H1 (cell line): ENCODE results near the gene TUBGCP2. TPM values are rescaled to one million over a fixed set of nuclear protein-coding genes. Genes with fewer than 3 reads are reported as not detected.

Experiments
- CTCF ChIA-PET: fragments of 300-600 bp; sonication (Branson Sonifier 250); formaldehyde crosslinking; loops from one replicate; lab custom pipeline; 2021; ENCODE audit not compliant: partially characterized antibody; lab: Charles Lee
- POLR2A ChIA-PET: fragments of 300-600 bp; sonication (Branson Sonifier 250); formaldehyde crosslinking; loops from one replicate; lab custom pipeline; 2021; ENCODE audit warnings: inconsistent platforms; ENCODE audit not compliant: partially characterized antibody; lab: Charles Lee
- DNase-seq, 2 experiments: peaks; one replicate each; pipeline versions ENCODE4 v3.0.0 to v3.0.0-alpha.2; 2010 to 2022; ENCODE audit warnings: low spot score in 2 of 2, low read depth in 1 of 2, mixed read lengths in 1 of 2
- FAIRE-seq: peaks from 2 replicates; lab custom pipeline; 2011; peaks lifted over from hg19 to GRCh38; lab: Jason Lieb, UNC
- H2AFZ ChIP-seq: 2 replicates; pipeline ENCODE4 v1.8.1; 2012; ENCODE audit warnings: low read length, inconsistent platforms
- H2AK5ac ChIP-seq: 2 replicates; pipeline ENCODE4 v1.6.1; 2013; ENCODE audit warnings: low read depth, low read length
- H2BK120ac ChIP-seq: replicated peaks from 2 replicates; pipeline ENCODE3; 2013; ENCODE audit warnings: low read depth, low read length, inconsistent platforms
- H2BK12ac ChIP-seq: 2 replicates; pipeline ENCODE4 v1.6.1; 2013; ENCODE audit warnings: low read depth, low read length
- H2BK15ac ChIP-seq: 2 replicates; pipeline ENCODE4 v1.6.1; 2013; ENCODE audit warnings: low read length
- H2BK20ac ChIP-seq: 2 replicates; pipeline ENCODE4 v1.6.1; 2013; ENCODE audit warnings: low read length
- H2BK5ac ChIP-seq: 2 replicates; pipeline ENCODE4 v1.6.1; 2013; ENCODE audit warnings: low read depth, low read length
- H3K14ac ChIP-seq: 2 replicates; pipeline ENCODE4 v1.6.1; 2013; ENCODE audit warnings: inconsistent platforms; ENCODE audit not compliant: insufficient read length
- H3K18ac ChIP-seq: 2 replicates; pipeline ENCODE4 v1.6.1; 2013; ENCODE audit warnings: low read length; ENCODE audit errors: extremely low read depth
- H3K23ac ChIP-seq: 2 replicates; pipeline ENCODE4 v1.6.1; 2013; ENCODE audit warnings: inconsistent platforms; ENCODE audit not compliant: insufficient read length
- H3K23me2 ChIP-seq: 2 replicates; pipeline ENCODE4 v1.6.1; 2013; ENCODE audit warnings: low read depth, low read length
- H3K27ac ChIP-seq: 2 replicates; pipeline ENCODE4 v1.6.1; 2011; ENCODE audit warnings: low read depth, low read length, inconsistent platforms
- H3K27me3 ChIP-seq, 4 experiments: replicated peaks in 1 of 4; 1 replicate in 1 of 4; 2 replicates in 3 of 4; pipeline versions ENCODE4 v1.6.1 to v1.8.1; 2011 to 2013; ENCODE audit warnings: low read length in 3 of 4, mild to moderate bottlenecking in 3 of 4, inconsistent platforms in 2 of 4, mixed read lengths in 2 of 4, moderate library complexity in 1 of 4; ENCODE audit not compliant: control insufficient read depth in 3 of 4, insufficient read depth in 3 of 4; ENCODE audit errors: extremely low read depth in 1 of 4
- H3K36me3 ChIP-seq, 4 experiments: 2 replicates each; pipeline versions ENCODE4 v1.6.1 to v1.8.1; 2011 to 2013; ENCODE audit warnings: mild to moderate bottlenecking in 4 of 4, low read length in 3 of 4, moderate library complexity in 2 of 4, control low read depth in 1 of 4, inconsistent platforms in 1 of 4; ENCODE audit not compliant: insufficient read depth in 4 of 4, control insufficient read depth in 2 of 4
- H3K4ac ChIP-seq: replicated peaks from 2 replicates; pipeline ENCODE3; 2013; ENCODE audit warnings: low read length, low read depth, mixed read lengths, inconsistent platforms; ENCODE audit not compliant: insufficient read length
- H3K4me1 ChIP-seq, 4 experiments: replicated peaks in 1 of 4; 1 replicate in 1 of 4; 2 replicates in 3 of 4; pipeline versions ENCODE4 v1.6.1 to v1.8.1; 2011 to 2013; ENCODE audit warnings: low read length in 3 of 4, inconsistent platforms in 2 of 4, mixed read lengths in 1 of 4; ENCODE audit not compliant: insufficient read depth in 4 of 4, control insufficient read depth in 3 of 4
- H3K4me2 ChIP-seq, 2 experiments: 2 replicates each; pipeline versions ENCODE4 v1.6.1 to v1.8.1; 2011 to 2013; ENCODE audit warnings: low read depth in 2 of 2, low read length in 2 of 2, control low read depth in 1 of 2, inconsistent platforms in 1 of 2, mild to moderate bottlenecking in 1 of 2; ENCODE audit not compliant: insufficient read depth in 1 of 2
- H3K4me3 ChIP-seq, 4 experiments: fragments of 200-600, 300-600 bp in 1 of 4; sonication (generic), shearing (Covaris generic), sonication (Bioruptor Twin) in 1 of 4; 2 replicates each; pipeline versions ENCODE4 v1.5.1 to v1.8.1; 2011 to 2016; ENCODE audit warnings: low read length in 4 of 4, low read depth in 3 of 4, control low read depth in 2 of 4, inconsistent platforms in 2 of 4, mild to moderate bottlenecking in 2 of 4, mixed read lengths in 1 of 4, moderate library complexity in 1 of 4; ENCODE audit not compliant: insufficient read depth in 2 of 4; ENCODE audit errors: extremely low read depth in 1 of 4
- H3K56ac ChIP-seq: replicated peaks from 2 replicates; pipeline ENCODE3; 2013; ENCODE audit warnings: low read depth, mild to moderate bottlenecking, mixed read lengths, low read length, inconsistent platforms; ENCODE audit not compliant: insufficient read length
- H3K79me1 ChIP-seq: 2 replicates; pipeline ENCODE4 v1.6.1; 2013; ENCODE audit warnings: low read depth, low read length, control low read depth
- H3K79me2 ChIP-seq, 2 experiments: 2 replicates each; pipeline versions ENCODE4 v1.6.1 to v1.8.1; 2012 to 2013; ENCODE audit warnings: low read length in 2 of 2, mild to moderate bottlenecking in 2 of 2, inconsistent platforms in 1 of 2; ENCODE audit not compliant: insufficient read depth in 2 of 2, control insufficient read depth in 1 of 2
- H3K9ac ChIP-seq, 4 experiments: replicated peaks in 1 of 4; 1 replicate in 1 of 4; 2 replicates in 3 of 4; pipeline versions ENCODE4 v1.6.1 to v1.8.1; 2011 to 2013; ENCODE audit warnings: low read depth in 3 of 4, low read length in 3 of 4, control low read depth in 2 of 4, mild to moderate bottlenecking in 2 of 4, moderate library complexity in 2 of 4, inconsistent platforms in 1 of 4; ENCODE audit errors: extremely low read depth in 1 of 4
- H3K9me3 ChIP-seq, 2 experiments: 2 replicates each; pipeline versions ENCODE4 v1.6.1 to v1.8.1; 2012 to 2013; ENCODE audit warnings: mild to moderate bottlenecking in 2 of 2, moderate library complexity in 2 of 2, control low read depth in 1 of 2, inconsistent platforms in 1 of 2, low read depth in 1 of 2, low read length in 1 of 2, mixed read lengths in 1 of 2; ENCODE audit not compliant: insufficient read depth in 2 of 2
- H4K20me1 ChIP-seq, 2 experiments: replicated peaks in 1 of 2; 2 replicates each; pipeline versions ENCODE3 to v1.8.1; 2011 to 2013; ENCODE audit warnings: inconsistent platforms in 2 of 2, low read length in 2 of 2, mild to moderate bottlenecking in 1 of 2; ENCODE audit not compliant: insufficient read depth in 2 of 2, control insufficient read depth in 1 of 2
- H4K5ac ChIP-seq: 2 replicates; pipeline ENCODE4 v1.6.1; 2013; ENCODE audit warnings: low read length, low read depth, mixed read lengths, inconsistent platforms; ENCODE audit not compliant: insufficient read length
- H4K8ac ChIP-seq: 2 replicates; pipeline ENCODE4 v1.8.0; 2013; ENCODE audit warnings: mild to moderate bottlenecking, moderate library complexity, low read length, inconsistent platforms; ENCODE audit not compliant: insufficient read depth; ENCODE audit errors: extremely low read depth
- H4K91ac ChIP-seq: replicated peaks from 2 replicates; pipeline ENCODE3; 2013; ENCODE audit warnings: low read length, mixed read lengths, inconsistent platforms; ENCODE audit not compliant: insufficient read length
- ASH2L ChIP-seq: fragments of 200-600, 300-600 bp; sonication (generic); IDR thresholded peaks from one replicate; pipeline ENCODE4 v1.7.1; 2017; ENCODE audit warnings: low read length
- BCL11A ChIP-seq, 2 experiments: IDR thresholded peaks; one replicate each; pipeline ENCODE4 v1.6.1; 2011; ENCODE audit warnings: low read depth in 2 of 2, low read length in 2 of 2, mild to moderate bottlenecking in 2 of 2
- CHD1 ChIP-seq: IDR thresholded peaks from 2 replicates; pipeline ENCODE4 v1.6.1; 2012; ENCODE audit warnings: low read depth, low read length, improper control_type of control experiment
- EGR1 ChIP-seq: IDR thresholded peaks from 2 replicates; pipeline ENCODE4 v1.6.1; 2011; ENCODE audit warnings: low read depth, low read length, borderline replicate concordance
- HDAC6 ChIP-seq: IDR thresholded peaks from one replicate; pipeline ENCODE4 v1.7.1; 2012; ENCODE audit warnings: low read depth, mild to moderate bottlenecking, inconsistent platforms, low read length, moderate library complexity
- JUN ChIP-seq: IDR thresholded peaks from 2 replicates; pipeline ENCODE4 v1.6.1; 2011; ENCODE audit warnings: low read depth, mild to moderate bottlenecking, improper control_type of control experiment, low read length
- PHF8 ChIP-seq: fragments of 200-600 bp; sonication (generic); conservative IDR thresholded peaks from 2 replicates; pipeline ENCODE4 v1.7.1; 2012; ENCODE audit warnings: low read depth, mild to moderate bottlenecking, inconsistent platforms, low read length, moderate library complexity
- RAD21 ChIP-seq, 2 experiments: IDR thresholded peaks in 1 of 2; conservative IDR thresholded peaks in 1 of 2; 2 replicates each; pipeline ENCODE4 v1.6.1; 2011; ENCODE audit warnings: low read depth in 2 of 2, low read length in 2 of 2, improper control_type of control experiment in 1 of 2, inconsistent platforms in 1 of 2, mild to moderate bottlenecking in 1 of 2, moderate library complexity in 1 of 2
- RBBP5 ChIP-seq: IDR thresholded peaks from 2 replicates; pipeline ENCODE4 v1.7.1; 2012; ENCODE audit warnings: low read depth, mild to moderate bottlenecking, inconsistent platforms, low read length, moderate library complexity, borderline replicate concordance
- YY1 ChIP-seq: IDR thresholded peaks from 2 replicates; pipeline ENCODE4 v1.6.1; 2011; ENCODE audit warnings: low read depth, mild to moderate bottlenecking, low read length
- WGBS, 2 experiments: shearing (Covaris generic) in 1 of 2; methylation state at CpG; one replicate each; pipeline versions ENCODE4 v1.1.6 to v1.1.7; 2013 to 2015; ENCODE audit warnings: low lambda C conversion rate in 2 of 2, mixed read lengths in 2 of 2, inconsistent platforms in 1 of 2, low coverage in 1 of 2, missing lambda C conversion rate in 1 of 2; ENCODE audit not compliant: insufficient replicate concordance in 2 of 2, insufficient coverage in 1 of 2, insufficient read length in 1 of 2; ENCODE audit errors: extremely low coverage in 1 of 2, missing lambda C conversion rate in 1 of 2; 5-methylcytosine and 5-hydroxymethylcytosine counted together
- polyA plus RNA-seq, 7 experiments: library from polyadenylated mRNA; depleted of rRNA in 3 of 7; stranded (reverse) in 5 of 7; unstranded in 2 of 7; fragments of >200 nt in 5 of 7; fragments of 200-250 nt in 2 of 7; gene quantifications; 1 replicate in 5 of 7; 2 replicates in 1 of 7; 4 replicates in 1 of 7; pipeline versions ENCODE4 v1.2.1 to v1.2.3, GENCODE V29; 2011 to 2013; ENCODE audit warnings: missing spikeins in 2 of 7, mixed read lengths in 2 of 7
- total RNA-seq: library from RNA; stranded (reverse); fragmentation: NEBNext Ultra II Directional; extraction: Animal tissue kit (Norgen Biotek cat#: 25700); gene quantifications from 2 replicates; pipeline ENCODE4 v1.2.1, GENCODE V29; 2021
- TF ChIP-seq, protein P1 (sequence below): IDR thresholded peaks from 2 replicates; pipeline ENCODE4 v1.6.1; 2012; ENCODE audit warnings: inconsistent platforms
- TF ChIP-seq, protein P2 (sequence below): IDR thresholded peaks from 2 replicates; pipeline ENCODE4 v1.6.1; 2012; ENCODE audit warnings: low read length, inconsistent platforms

The TUBGCP2 gene
- total and polyA plus RNA-seq, 2 of the 8 experiments (the other 6 are each of a cell fraction or from before 2014, with no cell fraction given), result 34.9 to 51.9 TPM

- Histone ChIP-seq H3K79me1 (peaks cover 9% of the 10 kb centered on the region), H2BK120ac (no peak overlapping the region), H4K91ac (no peak overlapping the region), H2AFZ (no peak overlapping the region), H4K20me1 (peaks cover 2 to 11% of the 10 kb centered on the region in 2 experiments), H3K36me3 (peaks cover 21 to 47% (median 43%) of the 10 kb centered on the region in 4 experiments), H2BK20ac (no peak overlapping the region), H3K79me2 (peaks cover 0 to 15% of the 10 kb centered on the region in 2 experiments; a peak in 3 of 4 replicates), H2BK15ac (no peak overlapping the region), H3K4ac (no peak overlapping the region), H3K27ac (no peak overlapping the region), H3K18ac (no peak overlapping the region), H3K9me3 (no peaks in the 10 kb centered on the region), H2BK5ac (no peak overlapping the region), H3K4me2 (no peak overlapping the region), H2BK12ac (no peak overlapping the region), H4K8ac (no peak overlapping the region), H3K23ac (no peak overlapping the region), H3K27me3 (no peaks in the 10 kb centered on the region), H3K4me3 (no peak overlapping the region), H3K14ac (no peak overlapping the region), H3K56ac (no peak overlapping the region), H4K5ac (no peak overlapping the region), H2AK5ac (no peak overlapping the region), H3K9ac (no peak overlapping the region), H3K4me1 (no peaks in the 10 kb centered on the region), H3K23me2 (no peaks in the 10 kb centered on the region; the same call in 1 of the 2 replicates)
- ChIA-PET CTCF (interaction anchor here (0.9 to 1.8 kb wide), 2 partner anchors 30 to 394 kb away, joined by 3 to 6 read pairs; no protein-coding TSS in a partner anchor), POLR2A (no interaction called here)
- FAIRE-seq (no peak), DNase-seq (no peak)
- 91% methylated on average over 10 of the region's 10 CpGs; no CpG with 5 or more reads in 1 of the 2 experiments for WGBS, 2 experiments
- no peak for TF ChIP-seq CHD1
- no peak for TF ChIP-seq PHF8
- TF ChIP-seq, protein P1, sequence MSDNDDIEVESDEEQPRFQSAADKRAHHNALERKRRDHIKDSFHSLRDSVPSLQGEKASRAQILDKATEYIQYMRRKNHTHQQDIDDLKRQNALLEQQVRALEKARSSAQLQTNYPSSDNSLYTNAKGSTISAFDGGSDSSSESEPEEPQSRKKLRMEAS, result no peak
- no peak for TF ChIP-seq YY1
- TF ChIP-seq BCL11A (IDR thresholded peaks at IDR 0.05; ENCODE audit: low read depth in 2 of 2, low read length in 2 of 2), result no peak
- TF ChIP-seq EGR1, result no peak
- no peak for TF ChIP-seq RAD21 (IDR thresholded peaks at IDR 0.05 in 1 of 2, conservative IDR thresholded peaks at IDR 0.05 in 1 of 2; ENCODE audit: low read depth in 2 of 2, low read length in 2 of 2)
- TF ChIP-seq, protein P2, sequence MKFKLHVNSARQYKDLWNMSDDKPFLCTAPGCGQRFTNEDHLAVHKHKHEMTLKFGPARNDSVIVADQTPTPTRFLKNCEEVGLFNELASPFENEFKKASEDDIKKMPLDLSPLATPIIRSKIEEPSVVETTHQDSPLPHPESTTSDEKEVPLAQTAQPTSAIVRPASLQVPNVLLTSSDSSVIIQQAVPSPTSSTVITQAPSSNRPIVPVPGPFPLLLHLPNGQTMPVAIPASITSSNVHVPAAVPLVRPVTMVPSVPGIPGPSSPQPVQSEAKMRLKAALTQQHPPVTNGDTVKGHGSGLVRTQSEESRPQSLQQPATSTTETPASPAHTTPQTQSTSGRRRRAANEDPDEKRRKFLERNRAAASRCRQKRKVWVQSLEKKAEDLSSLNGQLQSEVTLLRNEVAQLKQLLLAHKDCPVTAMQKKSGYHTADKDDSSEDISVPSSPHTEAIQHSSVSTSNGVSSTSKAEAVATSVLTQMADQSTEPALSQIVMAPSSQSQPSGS, result no peak
- no peak for TF ChIP-seq RBBP5
- no peak for TF ChIP-seq ASH2L
- no peak for TF ChIP-seq JUN
- no peak for TF ChIP-seq HDAC6
Measured at GRCh38 chr10:133299224-133299623, 9.4 kb downstream of the TUBGCP2 start.
